Measurements from ENCODE around the gene GSN. TPM values are rescaled to one million over a fixed set of nuclear protein-coding genes. Genes with fewer than 3 reads are reported as not detected.
A peak's percentile ranks its signal among the peaks of the same experiment; 100 is the strongest.

The GSN gene
- 1,000 to 10,000 TPM in 1 of 8 experiments, 100 to 1,000 TPM in 3, 10 to 100 TPM in 4; 41.1 to 1,937 (median 118) TPM for total RNA-seq

- in situ Hi-C loops (cut with MboI; ENCODE audit: low pct_unique_long_range_greater_than_20kb in 2 of 9, low sequenced_read_pairs in 9 of 9, unreplicated experiment in 9 of 9), result no loop called here
- 0 to 11% (median 2%) methylated on average over 1 to 10 of the region's 64 CpGs; no CpG with 5 or more reads in 3 of the 10 experiments for WGBS, 10 experiments
- ATAC-seq (replicated peaks in 6 of 8), result peak; percentile 70 to 93 (median 90)
- no peak within 1 kb of the TSS for H3K27ac ChIP-seq
- H3K4me1 ChIP-seq (replicated peaks in 1 of 2), result peaks cover 26 to 29% of the 10 kb centered on the region in 2 donors
- H3K4me3 ChIP-seq, result peak within 1 kb of the TSS; percentile 38 to 88 (median 76)
Observed at GRCh38 chr9:121267689-121268597, at the start of gene GSN. GSN (plus strand) TSS chr9:121268162; CDS start chr9:121301972, 33,810 bp downstream.

- no peak for ATAC-seq (replicated peaks in 6 of 8)
- no peak overlapping the region for H3K27ac ChIP-seq
- in situ Hi-C loops (cut with MboI; ENCODE audit: low pct_unique_long_range_greater_than_20kb in 2 of 9, low sequenced_read_pairs in 9 of 9, unreplicated experiment in 9 of 9), result loop anchor here (10.0 to 25.0 kb wide), 5 partner anchors 86 to 194 kb away; no protein-coding TSS in a partner anchor
- H3K4me1 ChIP-seq (replicated peaks in 1 of 2), result peaks cover 20 to 23% of the 10 kb centered on the region in 2 donors
- WGBS, 10 experiments, result 62 to 100% (median 95%) methylated on average over 2 to 8 of the region's 8 CpGs; no CpG with 5 or more reads in 2 of the 10 experiments
- H3K4me3 ChIP-seq, result no peak overlapping the region
Observed at GRCh38 chr9:121218357-121219027, 49.5 kb upstream of the GSN start.

GRCh38 chr9:121219530-121219929, 48.4 kb upstream of the GSN start:
- ATAC-seq (replicated peaks in 6 of 8), result peak in 1 of 8 experiments; percentile 56
- in situ Hi-C loops (cut with MboI; ENCODE audit: low pct_unique_long_range_greater_than_20kb in 2 of 9, low sequenced_read_pairs in 9 of 9, unreplicated experiment in 9 of 9), result loop anchor here (10.0 to 25.0 kb wide), 5 partner anchors 85 to 193 kb away; no protein-coding TSS in a partner anchor
- H3K4me1 ChIP-seq (replicated peaks in 1 of 2), result peaks cover 20 to 23% of the 10 kb centered on the region in 2 donors
- no peak overlapping the region for H3K4me3 ChIP-seq
- WGBS, 10 experiments, result 75 to 100% (median 87%) methylated on average over 1 to 3 of the region's 3 CpGs; no CpG with 5 or more reads in 2 of the 10 experiments
- no peak overlapping the region for H3K27ac ChIP-seq

- ATAC-seq (replicated peaks in 6 of 8), result peak in 3 of 8 experiments; percentile 82 to 90 (median 88)
- WGBS, 10 experiments, result 20 to 87% (median 41%) methylated on average over 1 to 7 of the region's 13 CpGs; no CpG with 5 or more reads in 2 of the 10 experiments
- in situ Hi-C loops (cut with MboI; ENCODE audit: low pct_unique_long_range_greater_than_20kb in 2 of 9, low sequenced_read_pairs in 9 of 9, unreplicated experiment in 9 of 9), result loop anchor here in 6 of 9 experiments (25.0 kb wide), 3 partner anchors 91 to 191 kb away; no protein-coding TSS in a partner anchor
- no peak overlapping the region for H3K4me3 ChIP-seq
- peak overlapping the region; percentile 7 to 68 for H3K27ac ChIP-seq
- H3K4me1 ChIP-seq (replicated peaks in 1 of 2), result peaks cover 20 to 23% of the 10 kb centered on the region in 2 donors
Observed at GRCh38 chr9:121220996-121221663, 46.8 kb upstream of the GSN start.

- Histone ChIP-seq H3K4me3 (no peak overlapping the region), H3K27ac (peak overlapping the region; percentile 7 to 68), H3K4me1 (replicated peaks in 1 of 2) (peaks cover 20 to 23% of the 10 kb centered on the region in 2 donors)
- in situ Hi-C loops (cut with MboI; ENCODE audit: low pct_unique_long_range_greater_than_20kb in 2 of 9, low sequenced_read_pairs in 9 of 9, unreplicated experiment in 9 of 9), result loop anchor here in 6 of 9 experiments (25.0 kb wide), 3 partner anchors 91 to 191 kb away; no protein-coding TSS in a partner anchor
- WGBS, 10 experiments, result 57 to 94% (median 73%) methylated on average over 1 to 2 of the region's 2 CpGs; no CpG with 5 or more reads in 7 of the 10 experiments
- peak in 2 of 8 experiments; percentile 21 to 36 for ATAC-seq (replicated peaks in 6 of 8)
Observed at GRCh38 chr9:121221664-121222055, 46.3 kb upstream of the GSN start.

GRCh38 chr9:121222524-121223171, 45.3 kb upstream of the GSN start:
- Histone ChIP-seq H3K4me3 (no peak overlapping the region), H3K27ac (no peak overlapping the region)
- peak in 5 of 8 experiments; percentile 19 to 49 (median 33) for ATAC-seq (replicated peaks in 6 of 8)

GRCh38 chr9:121225240-121225639, 42.7 kb upstream of the GSN start:
- no peak overlapping the region for H3K27ac ChIP-seq
- 42 to 72% (median 53%) methylated on average over 1 to 5 of the region's 5 CpGs; no CpG with 5 or more reads in 1 of the 10 experiments for WGBS, 10 experiments
- H3K4me3 ChIP-seq, result no peak overlapping the region
- ATAC-seq (replicated peaks in 6 of 8), result no peak
- H3K4me1 ChIP-seq (replicated peaks in 1 of 2), result peaks cover 16 to 21% of the 10 kb centered on the region in 2 donors
- in situ Hi-C loops (cut with MboI; ENCODE audit: low pct_unique_long_range_greater_than_20kb in 2 of 9, low sequenced_read_pairs in 9 of 9, unreplicated experiment in 9 of 9), result no loop called here

More at GRCh38 chr9:121222524-121223171, 45.3 kb upstream of the GSN start:
- 7 to 73% (median 56%) methylated on average over 1 to 12 of the region's 12 CpGs for WGBS, 10 experiments
- in situ Hi-C loops (cut with MboI; ENCODE audit: low pct_unique_long_range_greater_than_20kb in 2 of 9, low sequenced_read_pairs in 9 of 9, unreplicated experiment in 9 of 9), result loop anchor here in 6 of 9 experiments (25.0 kb wide), 3 partner anchors 90 to 190 kb away; no protein-coding TSS in a partner anchor
- peaks cover 20 to 23% of the 10 kb centered on the region in 2 donors for H3K4me1 ChIP-seq (replicated peaks in 1 of 2)

GRCh38 chr9:121226175-121226574, 41.8 kb upstream of the GSN start:
- H3K4me3 ChIP-seq, result no peak overlapping the region
- in situ Hi-C loops (cut with MboI; ENCODE audit: low pct_unique_long_range_greater_than_20kb in 2 of 9, low sequenced_read_pairs in 9 of 9, unreplicated experiment in 9 of 9), result no loop called here
- WGBS, 10 experiments, result 0 to 100% (median 38%) methylated on average over 1 to 2 of the region's 2 CpGs; no CpG with 5 or more reads in 4 of the 10 experiments
- H3K27ac ChIP-seq, result no peak overlapping the region
- ATAC-seq (replicated peaks in 6 of 8), result peak in 1 of 8 experiments; percentile 39
- peaks cover 12% of the 10 kb centered on the region in 2 donors for H3K4me1 ChIP-seq (replicated peaks in 1 of 2)

GRCh38 chr9:121227862-121228261, 40.1 kb upstream of the GSN start:
- WGBS, 10 experiments, result 0 to 100% (median 88%) methylated on average over 1 to 3 of the region's 4 CpGs; no CpG with 5 or more reads in 3 of the 10 experiments
- in situ Hi-C loops (cut with MboI; ENCODE audit: low pct_unique_long_range_greater_than_20kb in 2 of 9, low sequenced_read_pairs in 9 of 9, unreplicated experiment in 9 of 9), result no loop called here
- H3K4me3 ChIP-seq, result no peak overlapping the region
- H3K27ac ChIP-seq, result no peak overlapping the region
- no peak for ATAC-seq (replicated peaks in 6 of 8)
- H3K4me1 ChIP-seq (replicated peaks in 1 of 2), result no peaks in the 10 kb centered on the region

GRCh38 chr9:121230256-121230655, 37.7 kb upstream of the GSN start:
- Histone ChIP-seq H3K4me3 (no peak overlapping the region), H3K4me1 (replicated peaks in 1 of 2) (peaks cover 6 to 13% of the 10 kb centered on the region in 2 donors), H3K27ac (no peak overlapping the region)
- in situ Hi-C loops (cut with MboI; ENCODE audit: low pct_unique_long_range_greater_than_20kb in 2 of 9, low sequenced_read_pairs in 9 of 9, unreplicated experiment in 9 of 9), result no loop called here
- WGBS, 10 experiments, result 49 to 100% (median 82%) methylated on average over 1 to 5 of the region's 5 CpGs; no CpG with 5 or more reads in 2 of the 10 experiments
- no peak for ATAC-seq (replicated peaks in 6 of 8)

- Histone ChIP-seq H3K27ac (no peak overlapping the region), H3K4me1 (replicated peaks in 1 of 2) (peaks cover 6 to 13% of the 10 kb centered on the region in 2 donors), H3K4me3 (no peak overlapping the region)
- peak in 1 of 8 experiments; percentile 26 for ATAC-seq (replicated peaks in 6 of 8)
- in situ Hi-C loops (cut with MboI; ENCODE audit: low pct_unique_long_range_greater_than_20kb in 2 of 9, low sequenced_read_pairs in 9 of 9, unreplicated experiment in 9 of 9), result no loop called here
- whole genome bisulfite sequencing, 10 experiments, result 61 to 100% (median 95%) methylated on average over 2 to 4 of the region's 4 CpGs; no CpG with 5 or more reads in 2 of the 10 experiments
Observed at GRCh38 chr9:121232251-121232650, 35.7 kb upstream of the GSN start.

All from motor neuron (in vitro differentiated cells).